A549 treated with ZK216348 at 1 μM for 4 hours (cell line): ENCODE results near the gene OSBPL3. TPM values are rescaled to one million over a fixed set of nuclear protein-coding genes. Genes with fewer than 3 reads are reported as not detected.

Experiments
- total RNA-seq: library from RNA; stranded (reverse); fragments of 200-300 nt; extraction: Qiagen RNA extraction; gene quantifications from 5 replicates; pipeline ENCODE4 v1.2.3, GENCODE V29; 2022; ENCODE audit warnings: low read depth

OSBPL3 gene, protein sequence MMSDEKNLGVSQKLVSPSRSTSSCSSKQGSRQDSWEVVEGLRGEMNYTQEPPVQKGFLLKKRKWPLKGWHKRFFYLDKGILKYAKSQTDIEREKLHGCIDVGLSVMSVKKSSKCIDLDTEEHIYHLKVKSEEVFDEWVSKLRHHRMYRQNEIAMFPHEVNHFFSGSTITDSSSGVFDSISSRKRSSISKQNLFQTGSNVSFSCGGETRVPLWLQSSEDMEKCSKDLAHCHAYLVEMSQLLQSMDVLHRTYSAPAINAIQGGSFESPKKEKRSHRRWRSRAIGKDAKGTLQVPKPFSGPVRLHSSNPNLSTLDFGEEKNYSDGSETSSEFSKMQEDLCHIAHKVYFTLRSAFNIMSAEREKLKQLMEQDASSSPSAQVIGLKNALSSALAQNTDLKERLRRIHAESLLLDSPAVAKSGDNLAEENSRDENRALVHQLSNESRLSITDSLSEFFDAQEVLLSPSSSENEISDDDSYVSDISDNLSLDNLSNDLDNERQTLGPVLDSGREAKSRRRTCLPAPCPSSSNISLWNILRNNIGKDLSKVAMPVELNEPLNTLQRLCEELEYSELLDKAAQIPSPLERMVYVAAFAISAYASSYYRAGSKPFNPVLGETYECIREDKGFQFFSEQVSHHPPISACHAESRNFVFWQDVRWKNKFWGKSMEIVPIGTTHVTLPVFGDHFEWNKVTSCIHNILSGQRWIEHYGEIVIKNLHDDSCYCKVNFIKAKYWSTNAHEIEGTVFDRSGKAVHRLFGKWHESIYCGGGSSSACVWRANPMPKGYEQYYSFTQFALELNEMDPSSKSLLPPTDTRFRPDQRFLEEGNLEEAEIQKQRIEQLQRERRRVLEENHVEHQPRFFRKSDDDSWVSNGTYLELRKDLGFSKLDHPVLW
- total RNA-seq: 8.8 to 13.7 TPM (median 13.4 TPM) in 5 replicates

DNA sequence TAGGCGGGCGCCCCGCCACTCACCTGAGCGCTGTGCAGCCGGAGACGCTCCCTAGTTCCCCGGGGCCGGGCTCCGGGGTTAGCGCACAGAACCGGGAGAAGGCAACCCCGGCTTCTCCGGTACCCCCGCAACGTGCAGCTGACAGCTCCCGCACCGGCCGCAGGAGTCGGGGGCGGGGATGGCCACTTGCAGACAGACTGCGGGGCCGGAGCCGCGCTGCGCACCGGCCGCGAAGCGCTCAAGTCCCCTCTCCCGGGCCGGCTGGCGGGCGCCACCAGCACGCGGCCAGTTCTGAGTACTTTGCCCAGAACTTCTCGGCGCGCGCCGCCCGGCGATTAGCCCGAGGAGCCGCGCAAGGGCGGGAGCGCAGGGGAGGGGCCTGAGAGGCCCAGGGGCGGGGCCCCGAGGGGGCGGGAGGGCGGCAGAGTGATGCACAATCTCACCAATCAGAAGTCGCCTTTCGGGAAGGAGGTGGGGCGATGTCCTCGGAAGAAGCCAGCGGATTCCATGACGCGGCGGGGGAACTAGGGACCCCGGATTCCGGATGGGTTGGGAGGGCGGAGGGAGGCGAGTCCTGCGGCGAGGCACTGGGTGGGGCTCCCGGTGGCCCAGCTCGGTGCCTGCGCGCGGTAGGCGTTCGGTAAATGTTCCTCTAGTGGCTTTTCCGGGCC is at the start of gene OSBPL3:
TSS of gene OSBPL3 (minus strand) at position 316 of the 671 bp plus-strand sequence. CDS start 87,706 bp downstream, outside the sequence.

DNA sequence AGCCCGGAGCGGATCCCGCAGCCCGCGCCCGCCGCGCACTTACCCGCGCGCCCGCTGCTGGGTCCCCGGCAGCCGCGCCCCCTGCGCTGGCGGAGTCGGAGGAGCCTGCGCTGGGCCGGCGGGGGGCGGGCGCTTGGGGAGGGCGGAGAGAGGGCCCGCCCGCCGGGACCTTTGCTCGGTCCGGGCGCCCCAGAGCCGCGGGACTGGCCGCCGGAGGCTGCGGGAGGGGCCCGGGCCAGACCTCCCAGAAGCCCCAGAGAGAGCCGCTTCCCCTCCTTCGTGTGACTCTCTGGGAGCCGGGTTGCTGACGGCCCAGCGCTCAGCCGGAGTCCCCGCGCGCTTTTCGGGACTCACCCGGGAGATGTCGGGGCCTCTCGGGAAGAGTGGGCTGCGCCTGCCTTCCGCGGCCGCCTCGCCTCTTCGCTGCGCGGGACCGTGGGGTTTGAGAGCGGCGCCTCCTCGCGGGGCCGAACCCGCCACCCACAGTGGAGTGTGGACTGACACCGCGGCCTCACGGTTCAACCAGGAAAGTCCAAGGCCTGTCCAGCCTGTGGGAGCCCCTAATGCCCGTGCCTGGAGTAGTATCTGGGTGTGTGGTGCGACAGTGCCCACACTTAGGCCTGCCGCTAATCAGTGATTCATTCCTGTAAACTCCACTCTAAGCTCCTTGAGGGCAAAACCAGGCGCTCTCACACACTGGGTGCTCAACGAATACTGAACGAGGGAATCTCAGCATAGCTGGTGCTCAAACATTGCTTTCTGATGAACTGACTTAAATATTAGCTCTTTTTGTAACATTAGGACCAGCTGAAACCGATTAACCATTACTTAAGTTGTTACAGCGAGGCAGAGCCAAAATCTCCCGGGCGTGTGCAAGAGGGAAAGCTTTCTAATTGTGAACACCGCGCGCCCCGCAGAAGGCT is 222.4 kb downstream of the OSBPL3 start, which contains the start of gene GSDME:
TSS of gene GSDME (minus strand) at position 112 of the 923 bp plus-strand sequence. CDS start 7,690 bp downstream, outside the sequence.

Other genes starting within 250 kb of the OSBPL3 start
- gene GSDME, start 222.7 kb downstream of the OSBPL3 start, total RNA-seq: 31.2 to 48.7 TPM (median 36.5 TPM) in 5 replicates
- gene CYCS, start 145.1 kb upstream of the OSBPL3 start, total RNA-seq: 196 to 375 TPM (median 233 TPM) in 5 replicates
- not detected in 5 replicates for gene NPVF, start 248.3 kb upstream of the OSBPL3 start, total RNA-seq